Karpas-422 (cell line): Measurements from ENCODE around the gene GBE1. TPM values are rescaled to one million over a fixed set of nuclear protein-coding genes. Genes with fewer than 3 reads are reported as not detected.

Experiments used
- DNase-seq: peaks from one replicate; pipeline ENCODE4 v3.0.0-alpha.2; 2015
- H2AFZ ChIP-seq: fragments of 200-600 bp; sonication (generic); 2 replicates; pipeline ENCODE4 v1.6.1; 2014; ENCODE audit warnings: antibody characterized with exemption, low read length, mixed read lengths
- H3K27ac ChIP-seq: fragments of 200-600 bp; sonication (generic); 2 replicates; pipeline ENCODE4 v1.5.1; 2014; ENCODE audit warnings: mild to moderate bottlenecking, low read length, moderate library complexity
- H3K27me3 ChIP-seq: fragments of 200-600 bp; sonication (generic); 2 replicates; pipeline ENCODE4 v1.6.1; 2014; ENCODE audit warnings: low read length, mixed read lengths
- H3K36me3 ChIP-seq: fragments of 200-600 bp; sonication (generic); 2 replicates; pipeline ENCODE4 v1.6.1; 2014; ENCODE audit warnings: low read length, mixed read lengths; ENCODE audit not compliant: insufficient read depth
- H3K4me1 ChIP-seq: fragments of 200-600 bp; sonication (generic); 2 replicates; pipeline ENCODE4 v1.6.1; 2014; ENCODE audit warnings: mild to moderate bottlenecking, low read length, mixed read lengths
- H3K4me2 ChIP-seq: fragments of 200-600 bp; sonication (generic); 2 replicates; pipeline ENCODE4 v1.6.1; 2014; ENCODE audit warnings: low read length, low read depth, mild to moderate bottlenecking; ENCODE audit not compliant: poor library complexity, severe bottlenecking
- H3K4me3 ChIP-seq: fragments of 200-600 bp; sonication (generic); 2 replicates; pipeline ENCODE4 v1.5.1; 2014; ENCODE audit warnings: mild to moderate bottlenecking, antibody characterized with exemption, low read length, mixed read lengths
- H3K79me2 ChIP-seq: fragments of 200-600 bp; sonication (generic); 2 replicates; pipeline ENCODE4 v1.6.1; 2014; ENCODE audit warnings: mild to moderate bottlenecking, low read length, mixed read lengths
- H3K9ac ChIP-seq: fragments of 200-600 bp; sonication (generic); 2 replicates; pipeline ENCODE4 v1.6.0; 2014; ENCODE audit warnings: low read length
- H3K9me2 ChIP-seq: fragments of 200-600 bp; sonication (generic), shearing (Covaris generic); replicated peaks from 2 replicates; pipeline ENCODE4 v1.6.0; 2014; ENCODE audit warnings: mild to moderate bottlenecking, low read length, moderate library complexity; ENCODE audit not compliant: insufficient read depth
- H3K9me3 ChIP-seq: fragments of 300-700, 200-600 bp; sonication (generic); 2 replicates; pipeline ENCODE4 v1.6.1; 2014; ENCODE audit warnings: low read length, mixed read lengths
- H4K20me1 ChIP-seq: fragments of 200-600 bp; sonication (generic); 2 replicates; pipeline ENCODE4 v1.6.1; 2014; ENCODE audit warnings: mild to moderate bottlenecking, antibody characterized with exemption, low read length, low read depth; ENCODE audit not compliant: insufficient read depth
- total RNA-seq: library from RNA; depleted of rRNA; stranded (reverse); fragments of >200 nt; shearing (Covaris generic); gene quantifications from 2 replicates; pipeline ENCODE4 v1.2.3, GENCODE V29; 2014; ENCODE audit warnings: low replicate concordance

GBE1 gene
- total RNA-seq, 1 experiment from 2014 or later, result 134 TPM

- H3K9me3 ChIP-seq, result no peaks in the 10 kb centered on the region
- no peak for DNase-seq
- H2AFZ ChIP-seq, result no peak overlapping the region
- no peak overlapping the region for H3K4me2 ChIP-seq
- H3K27ac ChIP-seq, result no peak overlapping the region
- no peak overlapping the region for H3K4me3 ChIP-seq
- H3K79me2 ChIP-seq, result peaks cover 81% of the 10 kb centered on the region
- no peaks in the 10 kb centered on the region for H3K4me1 ChIP-seq
- peaks cover 10% of the 10 kb centered on the region; the same call in 1 of the 2 replicates for H3K36me3 ChIP-seq
- no peaks in the 10 kb centered on the region for H3K27me3 ChIP-seq
- H3K9ac ChIP-seq, result no peak overlapping the region
- no peaks in the 10 kb centered on the region for H4K20me1 ChIP-seq
- no peaks in the 10 kb centered on the region for H3K9me2 ChIP-seq
These were observed 68.7 kb downstream of the GBE1 start for GRCh38 chr3:81692766-81693165.

- Histone ChIP-seq H3K4me3 (no peak overlapping the region), H3K36me3 (peaks cover 2% of the 10 kb centered on the region; the same call in 1 of the 2 replicates), H3K27ac (no peak overlapping the region), H4K20me1 (no peaks in the 10 kb centered on the region), H2AFZ (no peak overlapping the region), H3K4me1 (no peaks in the 10 kb centered on the region), H3K4me2 (no peak overlapping the region), H3K79me2 (peaks cover 75% of the 10 kb centered on the region), H3K9me3 (no peaks in the 10 kb centered on the region), H3K9ac (no peak overlapping the region), H3K9me2 (0 out of 2 replicates have a peak, but pooled peaks cover 4% of the 10 kb centered on the region), H3K27me3 (no peaks in the 10 kb centered on the region)
- no peak for DNase-seq
These were observed 71.8 kb downstream of the GBE1 start for GRCh38 chr3:81689617-81690016.

DNA sequence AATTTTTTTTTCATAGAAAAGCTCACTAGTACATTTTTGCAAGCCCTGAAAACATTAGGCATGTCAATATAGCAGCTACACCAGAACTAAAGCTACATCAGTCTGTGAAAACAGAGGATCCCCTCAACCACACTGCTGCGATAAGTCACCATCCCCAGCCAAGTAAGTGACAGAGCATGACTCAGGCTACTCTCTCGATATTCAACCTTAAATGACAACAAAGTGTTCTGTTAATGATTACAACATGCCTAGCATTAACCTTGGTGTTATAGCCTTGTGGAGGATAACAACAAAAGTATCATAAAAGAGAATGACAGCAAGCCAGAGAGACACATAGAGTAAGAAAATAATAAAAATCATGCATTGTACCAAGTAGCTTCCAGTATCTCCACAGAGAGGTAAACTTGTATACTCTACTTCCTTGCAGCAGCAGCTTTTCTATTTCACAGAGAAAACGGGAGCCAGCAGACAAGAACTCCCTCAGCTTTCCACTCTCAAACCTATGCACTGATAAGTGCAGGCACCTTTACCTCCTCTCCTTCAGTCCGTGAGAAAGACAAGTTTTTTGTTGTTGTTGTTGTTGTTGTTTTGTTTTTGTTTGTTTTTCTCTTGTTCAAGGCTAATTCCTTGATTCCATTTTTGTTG lies 76.6 kb downstream of the GBE1 start:
- Histone ChIP-seq H3K79me2 (peaks cover 81% of the 10 kb centered on the region), H3K4me1 (no peaks in the 10 kb centered on the region), H3K4me2 (no peak overlapping the region), H2AFZ (no peak overlapping the region), H3K9me2 (0 out of 2 replicates have a peak, but pooled peaks cover 4% of the 10 kb centered on the region), H3K4me3 (no peak overlapping the region), H3K27ac (no peak overlapping the region), H3K36me3 (peaks cover 5% of the 10 kb centered on the region; the same call in 1 of the 2 replicates), H3K27me3 (no peaks in the 10 kb centered on the region), H3K9ac (no peak overlapping the region), H4K20me1 (no peaks in the 10 kb centered on the region), H3K9me3 (no peaks in the 10 kb centered on the region)
- no peak for DNase-seq

- no peak overlapping the region for H3K4me3 ChIP-seq
- H3K36me3 ChIP-seq, result no peaks in the 10 kb centered on the region; the same call in none of the 2 replicates
- no peak overlapping the region for H2AFZ ChIP-seq
- no peak overlapping the region for H3K9ac ChIP-seq
- no peaks in the 10 kb centered on the region for H3K27me3 ChIP-seq
- no peaks in the 10 kb centered on the region for H4K20me1 ChIP-seq
- H3K27ac ChIP-seq, result no peak overlapping the region
- H3K9me3 ChIP-seq, result no peaks in the 10 kb centered on the region
- peaks cover 5% of the 10 kb centered on the region; the same call in 1 of the 2 replicates for H3K4me1 ChIP-seq
- no peak for DNase-seq
- peaks cover 84% of the 10 kb centered on the region for H3K79me2 ChIP-seq
- H3K4me2 ChIP-seq, result no peak overlapping the region
- no peaks in the 10 kb centered on the region for H3K9me2 ChIP-seq
These were observed 84.6 kb downstream of the GBE1 start for GRCh38 chr3:81676706-81677456.

GRCh38 chr3:81674690-81675089 lies 86.8 kb downstream of the GBE1 start:
- Histone ChIP-seq H3K27me3 (no peaks in the 10 kb centered on the region), H2AFZ (no peak overlapping the region), H3K27ac (no peak overlapping the region), H3K36me3 (peaks cover 3% of the 10 kb centered on the region), H4K20me1 (no peaks in the 10 kb centered on the region), H3K4me3 (no peak overlapping the region), H3K9ac (no peak overlapping the region), H3K9me2 (no peaks in the 10 kb centered on the region), H3K79me2 (peaks cover 76% of the 10 kb centered on the region), H3K9me3 (no peaks in the 10 kb centered on the region), H3K4me2 (no peak overlapping the region), H3K4me1 (peaks cover 5% of the 10 kb centered on the region; the same call in 1 of the 2 replicates)
- DNase-seq, result no peak

DNA sequence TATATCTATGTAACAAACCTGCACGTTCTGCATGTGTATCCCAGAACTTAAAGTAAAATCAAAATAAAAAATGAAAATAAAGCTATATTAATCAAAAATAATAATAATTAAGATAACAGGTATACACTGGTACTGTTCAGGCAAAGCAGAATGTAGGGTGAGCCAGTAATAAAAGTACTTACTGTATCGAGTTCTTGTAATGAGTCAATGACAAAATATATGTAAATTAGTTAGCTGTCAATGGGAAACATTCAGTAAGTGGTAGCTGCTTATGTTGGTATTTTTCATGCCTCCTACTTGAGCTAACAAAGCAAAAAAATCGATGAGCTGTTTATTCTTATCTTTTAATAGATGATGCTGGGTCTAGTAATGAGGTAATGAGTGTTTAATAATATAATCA lies 93.2 kb downstream of the GBE1 start:
- Histone ChIP-seq H3K27ac (no peak overlapping the region), H4K20me1 (no peaks in the 10 kb centered on the region), H3K4me3 (no peak overlapping the region), H3K79me2 (peaks cover 76% of the 10 kb centered on the region), H3K9me2 (no peaks in the 10 kb centered on the region), H3K4me1 (no peaks in the 10 kb centered on the region; the same call in 1 of the 2 replicates), H3K4me2 (no peak overlapping the region), H3K27me3 (no peaks in the 10 kb centered on the region), H2AFZ (no peak overlapping the region), H3K9me3 (no peaks in the 10 kb centered on the region), H3K9ac (no peak overlapping the region), H3K36me3 (0 out of 2 replicates have a peak, but pooled peaks cover 10% of the 10 kb centered on the region)
- DNase-seq, result no peak

DNA sequence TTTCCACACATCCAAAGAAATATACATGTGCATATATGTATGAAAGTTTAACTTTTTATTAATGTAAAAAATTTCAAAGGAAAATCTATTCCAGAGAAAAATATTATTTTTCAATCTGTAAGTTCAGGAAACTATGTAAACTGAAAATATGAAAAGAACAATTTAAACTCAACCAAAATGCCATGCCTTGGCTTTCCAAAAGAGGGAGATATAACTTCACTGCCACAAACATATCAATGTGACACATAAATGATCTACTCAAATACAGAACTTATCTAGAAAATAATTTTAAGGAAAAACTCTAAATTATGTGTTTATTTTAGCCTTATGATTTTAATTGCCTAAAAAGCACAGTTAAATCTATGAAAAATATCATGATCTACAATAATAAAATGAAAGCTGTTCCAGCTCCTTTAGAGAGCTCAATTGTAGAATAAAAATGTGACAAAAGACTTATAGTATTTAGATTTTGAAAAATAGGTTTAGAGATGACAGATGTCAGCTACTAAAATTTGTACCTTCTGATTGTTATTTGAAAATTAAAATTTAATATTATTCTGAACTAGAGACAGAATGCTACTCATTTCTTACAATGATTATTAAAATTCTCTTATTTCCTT lies 94.8 kb downstream of the GBE1 start:
- Histone ChIP-seq H3K9me3 (no peaks in the 10 kb centered on the region), H3K79me2 (peaks cover 71% of the 10 kb centered on the region), H4K20me1 (no peaks in the 10 kb centered on the region), H3K36me3 (0 out of 2 replicates have a peak, but pooled peaks cover 10% of the 10 kb centered on the region), H3K27ac (no peak overlapping the region), H2AFZ (no peak overlapping the region), H3K4me1 (no peaks in the 10 kb centered on the region; the same call in 1 of the 2 replicates), H3K9ac (no peak overlapping the region), H3K4me2 (no peak overlapping the region), H3K9me2 (no peaks in the 10 kb centered on the region), H3K27me3 (no peaks in the 10 kb centered on the region), H3K4me3 (no peak overlapping the region)
- peak; percentile 71 for DNase-seq

- DNase-seq, result no peak
- Histone ChIP-seq H3K4me3 (no peak overlapping the region), H3K9me3 (no peaks in the 10 kb centered on the region), H3K9me2 (no peaks in the 10 kb centered on the region), H4K20me1 (no peaks in the 10 kb centered on the region), H3K4me1 (peaks cover 9% of the 10 kb centered on the region), H3K9ac (no peak overlapping the region), H2AFZ (no peak overlapping the region), H3K27ac (no peak overlapping the region), H3K27me3 (no peaks in the 10 kb centered on the region), H3K4me2 (no peak overlapping the region), H3K79me2 (peaks cover 82% of the 10 kb centered on the region), H3K36me3 (no peaks in the 10 kb centered on the region)
These were observed 98.3 kb downstream of the GBE1 start for GRCh38 chr3:81663114-81663513.
